ENCODE measurements around the gene PLEKHM3.

DNA sequence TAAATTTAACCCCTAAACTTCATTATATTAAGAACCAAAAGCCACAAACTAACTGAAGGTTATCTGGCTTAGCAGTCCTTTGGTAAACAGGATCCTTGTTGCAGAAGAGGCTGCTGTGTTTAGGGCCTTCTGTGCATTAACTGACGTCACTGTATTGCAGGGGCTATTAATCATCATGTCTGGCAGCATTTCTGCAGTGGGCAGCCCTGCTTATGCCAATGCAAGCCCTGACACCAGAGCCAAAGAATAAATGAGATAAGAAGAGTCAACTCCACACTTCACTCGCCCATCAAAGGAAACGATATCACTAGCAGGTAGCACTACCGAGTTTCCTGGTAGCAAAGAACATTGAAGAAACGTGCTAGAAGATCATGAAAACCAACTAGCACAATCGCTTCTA is 110.6 kb downstream of the PLEKHM3 start:
- TF ChIP-seq FOXM1 (CRISPR knock-in tag; IDR thresholded peaks at IDR 0.05) (no peak), ZSCAN9 (CRISPR knock-in tag; IDR thresholded peaks at IDR 0.05; ENCODE audit: borderline replicate concordance) (no peak), ZNF292 (CRISPR knock-in tag; IDR thresholded peaks at IDR 0.05; ENCODE audit: borderline replicate concordance, low read depth) (no peak), ZNF567 (CRISPR knock-in tag; IDR thresholded peaks at IDR 0.05; ENCODE audit: borderline replicate concordance) (no peak), ETV6 (CRISPR knock-in tag; conservative IDR thresholded peaks at IDR 0.05) (no peak), ZNF713 (CRISPR knock-in tag; IDR thresholded peaks at IDR 0.05) (no peak), RXRA (CRISPR knock-in tag; IDR thresholded peaks at IDR 0.05) (no peak), EP300 (IDR thresholded peaks at IDR 0.05; ENCODE audit: low read depth in 2 of 2, low read length in 2 of 2) (no peak), EP300 (CRISPR knock-in tag; IDR thresholded peaks at IDR 0.05; ENCODE audit: borderline replicate concordance) (no peak)
- TF ChIP-seq, protein P1, sequence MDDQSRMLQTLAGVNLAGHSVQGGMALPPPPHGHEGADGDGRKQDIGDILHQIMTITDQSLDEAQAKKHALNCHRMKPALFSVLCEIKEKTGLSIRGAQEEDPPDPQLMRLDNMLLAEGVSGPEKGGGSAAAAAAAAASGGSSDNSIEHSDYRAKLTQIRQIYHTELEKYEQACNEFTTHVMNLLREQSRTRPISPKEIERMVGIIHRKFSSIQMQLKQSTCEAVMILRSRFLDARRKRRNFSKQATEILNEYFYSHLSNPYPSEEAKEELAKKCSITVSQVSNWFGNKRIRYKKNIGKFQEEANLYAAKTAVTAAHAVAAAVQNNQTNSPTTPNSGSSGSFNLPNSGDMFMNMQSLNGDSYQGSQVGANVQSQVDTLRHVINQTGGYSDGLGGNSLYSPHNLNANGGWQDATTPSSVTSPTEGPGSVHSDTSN (CRISPR knock-in tag; IDR thresholded peaks at IDR 0.05; ENCODE audit: borderline replicate concordance): no peak

Data from HepG2 (cell line).